MCF 10A (cell line): ENCODE results near the gene ZACN. TPM values are rescaled to one million over a fixed set of nuclear protein-coding genes. Genes with fewer than 3 reads are reported as not detected.

Experiments used
- BruUV-seq: library from RNA; stranded (reverse); fragments of 400-500 nt; replicated peaks from 2 replicates; lab custom pipeline; 2021; lab: Mats Ljungman, UMichigan
- CTCF ChIA-PET: fragments of 300-600 bp; sonication (Branson Sonifier 250); formaldehyde crosslinking; extraction: SDS; loops from one replicate; lab custom pipeline; 2021; ENCODE audit warnings: antibody characterized with exemption, inconsistent platforms; lab: Yijun Ruan, JAX
- POLR2A ChIA-PET: fragments of 300-600, 350-650 bp; sonication (Branson Sonifier 250); formaldehyde crosslinking; extraction: SDS; loops from one replicate; lab custom pipeline; 2020; ENCODE audit warnings: antibody characterized with exemption, inconsistent platforms; lab: Yijun Ruan, JAX
- DNase-seq: peaks from one replicate; pipeline ENCODE4 v3.0.0-alpha.2; 2018; ENCODE audit not compliant: unreplicated experiment
- H3K27ac Mint-ChIP-seq: one replicate; pipeline ENCODE4 v1.8.0; 2022; ENCODE audit warnings: mild to moderate bottlenecking, low read depth, mixed read lengths; ENCODE audit not compliant: unreplicated experiment
- H3K27me3 Mint-ChIP-seq: one replicate; pipeline ENCODE4 v1.8.0; 2022; ENCODE audit warnings: mixed read lengths; ENCODE audit not compliant: insufficient read depth, unreplicated experiment
- H3K36me3 Mint-ChIP-seq: one replicate; pipeline ENCODE4 v1.8.0; 2022; ENCODE audit warnings: mild to moderate bottlenecking, moderate library complexity, mixed read lengths; ENCODE audit not compliant: insufficient read depth, unreplicated experiment
- H3K4me1 Mint-ChIP-seq: one replicate; pipeline ENCODE4 v1.8.0; 2022; ENCODE audit warnings: mixed read lengths; ENCODE audit not compliant: insufficient read depth, unreplicated experiment
- H3K4me3 Mint-ChIP-seq: one replicate; pipeline ENCODE4 v1.8.0; 2022; ENCODE audit warnings: mild to moderate bottlenecking, moderate library complexity, mixed read lengths; ENCODE audit not compliant: unreplicated experiment
- H3K9me3 Mint-ChIP-seq: one replicate; pipeline ENCODE4 v1.8.0; 2022; ENCODE audit warnings: mixed read lengths; ENCODE audit not compliant: unreplicated experiment
- intact Hi-C: fragments of 100-400 bp; cut with micrococcal nuclease; formaldehyde crosslinking; loops from 2 replicates; pipeline ENCODE4 v1.14.1; 2022
- total RNA-seq: library from RNA; stranded (reverse); gene quantifications from 2 replicates; pipeline ENCODE4 v1.2.3, GENCODE V29; 2022
- TF ChIP-seq, protein P1 (sequence below): fragments of 200-600 bp; IDR thresholded peaks from one replicate; pipeline ENCODE4 v1.8.0; 2022; ENCODE audit warnings: antibody characterized with exemption, mild to moderate bottlenecking; ENCODE audit not compliant: unreplicated experiment

ZACN gene
- total RNA-seq, 1 experiment from 2014 or later: not detected

DNA sequence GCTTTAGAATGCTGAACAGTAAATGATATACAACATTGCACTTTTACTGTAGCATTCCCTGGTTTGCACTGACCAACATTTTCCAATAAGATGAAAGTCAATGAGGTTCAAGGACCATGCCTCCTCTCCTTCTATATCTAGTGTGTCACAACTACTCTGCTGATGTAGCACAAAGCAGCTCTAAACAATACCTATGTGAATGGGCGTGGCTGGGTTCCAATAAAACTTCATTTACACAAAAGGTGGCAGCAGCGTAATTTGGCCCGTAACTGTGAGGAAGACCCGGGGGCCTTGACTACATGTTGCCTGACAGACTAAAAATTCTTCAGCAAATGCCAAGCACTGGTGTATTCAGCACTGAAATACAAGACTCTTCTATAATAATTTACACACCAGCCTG lies 13.2 kb upstream of the ZACN start:
- ChIA-PET CTCF (interaction anchor here (0.5 to 1.9 kb wide), 3 partner anchors 52 to 943 kb away, joined by 3 to 6 read pairs (median 4); no protein-coding TSS in a partner anchor), POLR2A (no interaction called here)
- H3K27ac Mint-ChIP-seq: no peak overlapping the region
- TF ChIP-seq, protein P1, sequence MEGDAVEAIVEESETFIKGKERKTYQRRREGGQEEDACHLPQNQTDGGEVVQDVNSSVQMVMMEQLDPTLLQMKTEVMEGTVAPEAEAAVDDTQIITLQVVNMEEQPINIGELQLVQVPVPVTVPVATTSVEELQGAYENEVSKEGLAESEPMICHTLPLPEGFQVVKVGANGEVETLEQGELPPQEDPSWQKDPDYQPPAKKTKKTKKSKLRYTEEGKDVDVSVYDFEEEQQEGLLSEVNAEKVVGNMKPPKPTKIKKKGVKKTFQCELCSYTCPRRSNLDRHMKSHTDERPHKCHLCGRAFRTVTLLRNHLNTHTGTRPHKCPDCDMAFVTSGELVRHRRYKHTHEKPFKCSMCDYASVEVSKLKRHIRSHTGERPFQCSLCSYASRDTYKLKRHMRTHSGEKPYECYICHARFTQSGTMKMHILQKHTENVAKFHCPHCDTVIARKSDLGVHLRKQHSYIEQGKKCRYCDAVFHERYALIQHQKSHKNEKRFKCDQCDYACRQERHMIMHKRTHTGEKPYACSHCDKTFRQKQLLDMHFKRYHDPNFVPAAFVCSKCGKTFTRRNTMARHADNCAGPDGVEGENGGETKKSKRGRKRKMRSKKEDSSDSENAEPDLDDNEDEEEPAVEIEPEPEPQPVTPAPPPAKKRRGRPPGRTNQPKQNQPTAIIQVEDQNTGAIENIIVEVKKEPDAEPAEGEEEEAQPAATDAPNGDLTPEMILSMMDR: no peak
- BruUV-seq: no TSS peak
- no peaks in the 10 kb centered on the region for H3K27me3 Mint-ChIP-seq
- intact Hi-C loops: no loop called here
- no peaks in the 10 kb centered on the region for H3K9me3 Mint-ChIP-seq
- H3K4me1 Mint-ChIP-seq: no peaks in the 10 kb centered on the region
- peaks cover 89% of the 10 kb centered on the region for H3K36me3 Mint-ChIP-seq
- no peak for DNase-seq
- no peak overlapping the region for H3K4me3 Mint-ChIP-seq

DNA sequence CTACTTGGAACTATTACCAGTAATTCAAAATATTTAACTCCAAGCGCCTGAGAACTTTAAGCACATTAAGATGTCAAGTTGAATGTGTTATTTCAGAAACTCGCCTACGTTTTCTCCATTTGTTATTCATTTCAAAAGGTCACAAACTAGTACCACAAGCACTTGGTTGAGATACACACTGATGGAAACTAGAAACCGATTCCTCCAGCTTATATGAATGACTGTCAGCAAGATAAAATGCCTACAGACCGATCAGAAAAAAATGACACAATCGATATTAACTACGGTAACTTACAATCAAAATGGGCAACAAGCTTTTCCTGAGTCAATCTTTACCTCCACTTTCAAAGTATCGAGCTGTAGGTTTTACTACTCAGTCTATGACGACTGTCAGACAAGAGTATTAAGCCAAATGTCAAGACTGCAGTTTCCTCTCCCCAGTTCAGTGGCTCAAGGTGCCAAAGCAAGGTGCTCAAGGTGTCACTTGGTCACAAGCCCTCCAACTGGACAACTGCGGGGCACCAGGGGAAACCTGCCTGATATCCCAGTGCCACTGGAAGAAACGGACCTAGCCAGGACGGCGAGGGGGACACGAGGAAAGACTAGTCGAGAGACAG lies 7.3 kb upstream of the ZACN start:
- H3K4me3 Mint-ChIP-seq: peak overlapping the region; percentile 90
- TF ChIP-seq, protein P1: no peak
- TSS peak; percentile 71 for BruUV-seq
- POLR2A ChIA-PET: interaction anchor here (0.6 to 3.1 kb wide), 19 partner anchors 9 to 593 kb away, joined by 3 to 13 read pairs (median 4); partner anchors contain the start of genes ACOX1, EXOC7, MRPL38 and UBALD2
- H3K4me1 Mint-ChIP-seq: peaks cover 4% of the 10 kb centered on the region
- intact Hi-C loops: loop anchor here (5.0 kb wide), 2 partner anchors 44 to 59 kb away; partner anchors contain the start of gene EVPL
- H3K9me3 Mint-ChIP-seq: no peaks in the 10 kb centered on the region
- H3K27ac Mint-ChIP-seq: peak overlapping the region; percentile 95
- DNase-seq: no peak
- H3K27me3 Mint-ChIP-seq: peaks cover 24% of the 10 kb centered on the region
- CTCF ChIA-PET: no interaction called here
- H3K36me3 Mint-ChIP-seq: peaks cover 30% of the 10 kb centered on the region

DNA sequence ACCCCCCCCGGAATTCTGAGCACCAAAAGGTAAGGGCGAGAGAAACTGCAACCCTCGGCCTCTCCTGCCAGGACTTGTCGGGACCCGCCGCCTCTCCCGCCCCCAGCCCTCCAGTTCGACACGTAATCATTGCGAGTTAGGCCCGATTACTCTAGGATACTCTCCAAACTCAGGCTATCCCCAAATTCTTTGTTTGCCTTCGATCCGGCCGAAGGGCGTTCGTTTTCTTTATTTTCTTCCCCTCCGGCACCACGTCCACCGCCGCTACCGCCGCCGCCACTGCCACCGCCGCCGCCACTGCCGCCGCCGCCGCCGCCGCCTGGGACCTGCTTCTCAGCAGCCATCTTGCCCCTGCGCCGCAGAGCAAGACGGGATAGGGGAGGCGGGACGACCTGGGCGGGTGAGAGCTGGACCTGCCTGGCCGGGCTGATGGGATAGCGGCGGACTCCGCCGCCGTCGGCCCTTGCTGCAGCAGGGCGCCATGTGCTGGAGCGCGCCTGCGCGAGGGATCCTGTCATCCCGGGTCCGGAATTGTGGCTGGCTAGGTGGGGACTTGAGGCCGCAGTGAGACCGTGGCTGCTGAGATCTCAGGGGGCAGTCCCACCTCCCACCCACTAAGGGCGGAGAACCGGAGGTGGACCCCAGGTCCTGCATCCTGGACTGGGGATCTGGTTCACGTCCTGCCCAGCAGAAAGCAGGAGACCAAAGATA lies 6.7 kb upstream of the ZACN start, which contains the start of gene SRP68:
SRP68 (minus strand) TSS at position 370 of the 711 bp plus-strand sequence; CDS start at position 344, 26 bp downstream.
- TF ChIP-seq, protein P1: no peak
- DNase-seq: peak; percentile 90
- Mint-ChIP-seq H3K27ac (peak within 1 kb of the TSS; percentile 95), H3K4me3 (peak within 1 kb of the TSS; percentile 90), H3K9me3 (no peaks in the 10 kb centered on the region), H3K27me3 (peaks cover 30% of the 10 kb centered on the region), H3K36me3 (peaks cover 24% of the 10 kb centered on the region), H3K4me1 (peaks cover 4% of the 10 kb centered on the region)
- BruUV-seq: no TSS peak
- intact Hi-C loops: loop anchor here (5.0 kb wide), 2 partner anchors 45 to 60 kb away; partner anchors contain the start of gene EVPL
- POLR2A ChIA-PET: interaction anchor here (0.7 to 3.1 kb wide), 16 partner anchors 11 to 281 kb away, joined by 3 to 13 read pairs (median 4); partner anchors contain the start of genes EXOC7, MRPL38, PRPSAP1 and UBALD2
- CTCF ChIA-PET: no interaction called here
